NCI-H1694 (cell line): ENCODE results near the gene SLBP.

ENCODE experiments used
- DNase-seq: peaks from one replicate; lab custom pipeline; 2025; lab: John Stamatoyannopoulos, UW

The SLBP gene

GRCh38 chr4:1748465-1748995 lies 36.4 kb upstream of the SLBP start:
- peak; percentile 56 for DNase-seq

DNA sequence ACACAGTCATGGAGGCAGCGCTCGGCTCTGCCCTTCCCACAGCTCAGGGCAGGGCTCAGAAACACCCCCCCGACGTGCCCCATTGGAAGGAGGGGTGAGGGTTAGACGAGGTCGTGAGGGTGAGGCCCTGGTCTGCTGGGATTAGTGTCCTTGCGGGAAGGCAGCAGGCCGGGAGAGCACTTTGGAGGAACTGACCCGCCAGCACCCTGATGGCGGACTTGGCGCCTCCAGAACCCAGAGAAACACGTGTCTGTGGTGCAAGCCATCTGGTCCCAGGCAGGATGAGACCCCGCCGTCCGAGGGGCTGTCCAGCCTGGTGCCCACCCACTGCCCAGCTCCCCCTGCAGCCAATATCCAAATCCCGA lies 35.5 kb upstream of the SLBP start:
- no peak for DNase-seq

DNA sequence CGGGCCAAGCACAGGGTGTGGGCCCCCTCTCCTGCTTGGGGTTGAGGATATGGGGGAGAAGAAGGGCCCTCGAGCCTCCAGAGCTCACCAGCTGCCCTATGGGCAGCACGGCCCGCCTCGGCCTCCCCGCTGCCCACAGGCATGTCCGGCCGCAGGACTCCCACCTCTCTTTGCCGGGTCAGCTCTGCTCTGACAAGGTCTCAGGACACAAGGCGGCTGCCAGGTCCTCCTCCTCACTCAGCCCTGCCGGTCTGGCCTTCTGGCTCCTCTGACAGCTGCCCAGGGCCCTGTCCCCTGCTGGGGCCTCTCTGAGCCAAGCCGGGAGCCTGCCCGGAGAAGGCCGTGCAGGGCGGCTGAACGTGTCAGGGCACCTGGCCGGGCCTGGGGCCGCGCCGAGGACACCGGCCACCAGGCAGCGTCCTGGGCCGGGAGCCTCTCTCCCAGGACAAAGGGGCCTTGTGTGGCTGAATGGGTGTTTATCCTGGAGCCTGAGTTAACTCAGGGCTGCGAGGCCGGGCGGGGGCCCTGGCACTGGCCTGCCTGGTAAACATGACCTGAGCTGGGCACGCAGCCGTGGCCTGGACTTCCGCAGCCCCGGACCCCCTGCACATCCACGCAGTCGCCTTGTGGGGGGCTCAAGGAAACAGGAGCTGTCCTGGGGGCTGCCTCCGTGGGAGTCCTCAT lies 34.9 kb upstream of the SLBP start:
- DNase-seq = no peak

DNA sequence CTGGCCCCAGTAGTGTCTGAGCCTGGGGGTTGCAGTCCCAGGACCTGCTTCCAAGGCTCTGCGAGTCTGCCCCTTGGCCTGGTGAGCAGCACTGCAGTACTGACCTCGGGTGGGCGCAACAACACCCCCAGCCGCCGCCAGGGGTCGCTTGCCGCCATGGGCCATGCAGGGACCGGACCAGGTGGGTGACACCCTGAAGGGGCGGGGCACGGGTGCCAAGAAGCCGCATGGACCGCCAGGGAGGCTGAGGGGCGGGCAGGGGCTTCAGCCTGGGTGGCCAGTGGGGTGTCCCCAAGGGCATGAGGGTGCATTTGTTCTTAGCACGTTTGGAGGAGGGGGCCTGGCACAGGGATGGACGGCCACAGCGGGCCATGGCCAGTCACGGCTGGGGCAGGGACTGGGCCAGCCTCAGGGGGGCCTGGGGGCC lies 34.2 kb upstream of the SLBP start:
- peak; percentile 56 for DNase-seq

DNA sequence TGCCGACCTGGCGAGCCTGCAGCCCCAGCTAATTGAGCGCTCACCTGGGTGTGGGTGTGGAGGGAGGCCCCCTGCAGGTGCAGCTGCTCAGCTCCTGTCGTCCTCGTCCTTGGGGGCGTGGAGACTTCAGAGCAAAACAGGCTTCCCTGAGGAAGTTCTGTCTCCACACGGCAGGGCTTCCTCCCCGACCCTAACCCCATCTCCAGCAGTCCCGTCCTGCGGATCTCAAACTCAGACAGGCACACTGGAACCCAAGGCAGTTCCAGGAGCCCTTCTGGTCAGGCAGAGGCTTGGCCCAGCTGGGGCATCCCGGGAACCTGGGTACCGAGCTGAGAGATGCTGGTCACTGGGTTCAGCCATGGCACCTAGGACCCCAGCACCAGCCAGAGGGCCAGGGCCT lies 33.6 kb upstream of the SLBP start:
- no peak for DNase-seq

DNA sequence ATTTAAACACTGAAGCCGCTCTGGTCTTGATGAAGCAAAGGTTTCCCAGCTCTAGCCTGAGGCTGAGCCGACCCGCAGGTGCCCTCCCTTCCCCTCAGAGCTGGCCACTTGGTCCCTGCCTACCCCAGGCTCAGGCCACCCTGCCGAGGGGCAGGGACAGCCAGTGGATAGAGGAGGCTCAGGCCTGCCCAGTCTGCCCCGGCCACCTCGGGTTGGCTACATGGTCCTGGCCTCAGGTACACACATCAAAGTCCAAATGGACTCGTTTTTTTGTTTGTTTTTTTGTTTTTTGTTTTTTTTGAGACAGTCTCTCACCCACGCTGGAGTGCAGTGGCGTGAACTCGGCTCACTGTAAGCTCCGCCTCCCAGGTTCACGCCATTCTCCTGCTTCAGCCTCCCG lies 33.0 kb upstream of the SLBP start:
- no peak for DNase-seq

- no peak for DNase-seq
Measured at GRCh38 chr4:1744552-1744951, 32.4 kb upstream of the SLBP start.

DNA sequence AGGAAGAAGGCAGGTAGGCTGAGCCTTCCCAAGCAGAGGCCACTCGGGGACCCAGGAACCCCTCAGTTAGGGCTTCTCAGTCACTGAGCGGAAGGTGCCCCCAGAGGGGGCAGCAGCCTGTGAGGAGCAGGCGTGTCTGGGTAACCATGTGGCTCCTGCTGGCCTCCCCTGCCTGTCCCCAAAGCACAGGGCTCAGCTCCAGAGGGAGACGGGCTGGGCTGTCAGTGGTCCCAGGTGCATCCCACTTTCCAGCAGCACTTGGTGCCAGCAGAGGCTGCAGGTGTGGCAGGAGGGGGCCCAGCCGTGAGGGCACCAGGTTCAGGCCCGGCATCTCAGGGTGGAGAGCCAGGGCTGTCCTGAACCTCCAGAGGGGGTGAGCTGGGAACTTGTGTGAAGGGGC lies 31.9 kb upstream of the SLBP start:
- DNase-seq = no peak

DNA sequence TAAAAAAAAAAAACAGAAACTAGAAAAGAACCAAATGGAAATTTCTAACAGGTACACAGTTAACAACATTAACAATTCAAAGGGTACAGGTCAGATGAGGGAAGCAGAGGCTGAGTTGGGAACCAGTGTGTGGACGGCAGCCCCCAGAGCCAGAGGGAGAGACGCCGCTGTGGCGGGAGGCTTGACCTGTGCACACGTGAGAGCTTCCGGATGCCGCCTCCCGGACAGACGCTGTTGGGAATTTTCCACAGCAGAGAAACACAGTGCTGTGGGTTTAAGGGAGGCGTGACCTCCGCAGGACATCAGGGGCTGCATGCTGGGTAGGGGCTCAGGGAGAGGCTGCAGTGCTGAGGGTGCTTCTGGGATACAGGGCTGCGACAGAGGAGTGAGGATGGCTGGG lies 31.4 kb upstream of the SLBP start:
- no peak for DNase-seq

DNA sequence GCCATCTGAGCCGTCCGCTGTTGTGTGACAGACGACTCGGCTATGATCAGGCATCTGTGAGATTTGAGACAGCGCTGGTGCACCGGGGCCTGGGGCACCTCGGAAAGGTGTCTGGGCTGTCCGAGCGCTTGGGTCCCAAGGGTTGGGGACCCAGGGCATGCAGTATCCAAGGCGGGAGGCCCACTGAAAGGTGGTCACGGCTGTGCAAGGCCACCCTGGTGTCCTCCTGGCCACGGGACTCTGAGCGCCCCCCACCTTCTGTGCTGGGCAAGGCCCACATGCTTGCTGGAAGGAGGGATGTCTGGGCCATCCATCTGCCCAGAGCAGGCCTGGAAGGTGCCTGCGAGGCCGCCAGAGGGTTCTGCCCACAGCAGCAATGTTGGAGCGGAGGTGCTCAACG lies 29.1 kb upstream of the SLBP start:
- no peak for DNase-seq

DNA sequence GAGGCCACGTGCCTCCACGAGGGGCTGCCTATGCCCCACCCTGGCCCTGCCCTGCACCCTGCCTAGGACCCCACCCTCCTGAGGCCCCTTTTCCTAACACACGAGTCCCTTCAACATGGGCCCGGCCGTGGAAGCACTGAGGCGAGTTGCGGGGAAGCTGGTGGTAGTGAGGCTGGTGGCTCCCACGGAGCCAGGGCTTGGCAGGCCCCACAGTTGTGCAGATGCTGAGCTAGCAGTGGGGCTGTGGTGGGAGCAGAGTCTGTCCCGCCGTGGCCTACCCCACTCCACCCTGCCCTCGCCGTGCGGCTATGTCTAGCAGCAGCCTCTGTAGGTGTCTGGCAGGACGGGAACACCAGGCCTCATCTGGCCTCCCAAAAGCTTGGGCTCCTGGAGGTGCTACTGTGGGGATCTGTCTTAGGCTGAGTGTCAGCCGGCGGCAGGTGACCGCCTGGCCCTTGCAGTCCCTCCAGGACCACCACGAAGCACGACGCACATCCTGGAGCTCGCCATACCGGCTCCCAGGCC lies 28.0 kb upstream of the SLBP start:
- no peak for DNase-seq

DNA sequence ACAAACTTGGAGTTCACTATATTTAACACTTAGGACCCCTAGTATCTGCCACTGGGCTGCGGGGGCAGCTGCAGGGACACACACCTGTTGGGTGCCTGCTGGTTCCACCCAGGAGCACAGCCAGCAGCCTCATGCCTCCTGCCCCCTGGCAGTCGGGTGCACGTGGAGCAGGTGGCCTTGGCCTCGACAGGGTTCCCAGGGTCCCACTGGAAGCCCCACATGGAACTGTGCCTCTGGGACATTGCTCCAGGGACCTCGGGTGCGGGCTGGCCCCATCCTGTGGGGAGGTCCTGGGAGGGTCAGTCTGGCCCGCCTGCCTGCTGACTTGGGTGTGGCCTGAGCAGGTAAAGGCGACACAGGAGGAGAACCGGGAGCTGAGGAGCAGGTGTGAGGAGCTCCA lies 27.2 kb upstream of the SLBP start:
- DNase-seq = no peak

DNA sequence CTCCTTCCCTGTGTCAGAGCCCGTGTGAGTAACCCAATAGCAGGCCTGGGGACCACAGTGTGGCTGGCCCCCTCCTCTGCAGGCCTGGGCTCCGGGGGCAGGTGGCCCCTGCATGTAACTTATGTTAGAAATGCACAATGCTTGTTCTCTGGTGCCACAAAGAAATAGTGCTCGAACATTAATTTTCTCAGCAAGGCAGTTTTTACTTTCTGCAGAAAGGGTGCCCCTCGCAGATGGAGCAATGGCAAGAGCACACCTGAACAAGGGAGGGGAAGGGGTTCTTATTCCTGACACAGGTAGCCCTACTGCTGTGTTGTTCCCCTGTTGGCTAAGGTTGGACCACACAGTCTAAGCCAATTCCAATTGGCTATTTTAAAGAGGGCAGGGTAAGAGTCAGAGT lies 26.3 kb upstream of the SLBP start:
- DNase-seq = no peak

DNA sequence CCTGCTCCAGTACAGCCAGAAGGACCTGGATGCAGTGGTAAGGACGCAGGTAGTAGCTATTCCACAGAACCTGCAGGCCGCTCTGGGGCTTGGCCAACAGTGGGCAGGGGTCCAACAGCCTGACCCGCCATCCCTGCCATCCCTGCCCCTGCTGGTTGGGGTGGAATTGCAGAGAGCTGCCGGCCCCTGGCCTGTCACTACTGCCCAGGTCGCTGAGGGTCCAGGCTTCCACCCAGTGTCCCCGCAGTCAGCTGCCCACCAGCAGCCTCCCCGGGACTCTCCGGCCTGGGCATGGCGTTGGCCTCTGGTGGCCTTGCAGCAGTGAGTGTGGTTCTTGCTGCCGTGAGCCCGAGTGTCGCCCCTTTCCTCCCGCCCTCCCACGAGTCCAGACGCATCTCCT lies 25.5 kb upstream of the SLBP start:
- DNase-seq = no peak

- DNase-seq = no peak
Measured at GRCh38 chr4:1736812-1737211, 24.7 kb upstream of the SLBP start.

- no peak for DNase-seq
Measured at GRCh38 chr4:1735215-1735614, 23.1 kb upstream of the SLBP start.

- no peak for DNase-seq
Measured at GRCh38 chr4:1732911-1733310, 20.8 kb upstream of the SLBP start.

- no peak for DNase-seq
Measured at GRCh38 chr4:1731180-1731579, 19.1 kb upstream of the SLBP start.

DNA sequence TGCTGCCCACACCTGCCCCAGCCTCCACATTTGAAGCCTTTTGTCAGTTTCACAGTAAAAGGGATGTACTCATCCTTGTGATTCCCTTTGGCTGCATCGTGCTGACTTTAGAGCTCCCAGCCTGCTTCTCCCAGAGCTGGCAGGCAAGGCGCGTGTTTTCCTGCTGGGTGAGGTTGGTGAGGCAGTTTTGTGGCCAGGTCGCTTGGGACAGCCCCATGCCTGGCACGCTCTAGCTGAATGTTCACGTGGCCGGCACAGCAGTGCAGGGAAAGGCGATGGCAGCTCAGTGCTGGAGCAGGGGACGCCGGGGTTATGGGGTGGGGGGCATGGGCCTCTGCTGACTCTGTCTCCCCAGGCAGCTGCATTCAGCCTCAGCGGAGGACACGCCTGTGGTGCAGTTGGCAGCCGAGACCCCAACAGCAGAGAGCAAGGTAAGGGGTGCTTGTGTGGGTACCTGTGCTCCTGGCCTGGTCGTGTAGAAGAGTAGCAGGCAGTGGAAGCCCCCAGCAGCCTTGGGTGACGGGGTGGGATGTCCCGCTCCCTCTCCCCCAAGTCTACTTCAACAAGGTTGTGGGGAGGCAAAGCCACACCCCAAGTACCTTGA lies 18.5 kb upstream of the SLBP start:
- no peak for DNase-seq

DNA sequence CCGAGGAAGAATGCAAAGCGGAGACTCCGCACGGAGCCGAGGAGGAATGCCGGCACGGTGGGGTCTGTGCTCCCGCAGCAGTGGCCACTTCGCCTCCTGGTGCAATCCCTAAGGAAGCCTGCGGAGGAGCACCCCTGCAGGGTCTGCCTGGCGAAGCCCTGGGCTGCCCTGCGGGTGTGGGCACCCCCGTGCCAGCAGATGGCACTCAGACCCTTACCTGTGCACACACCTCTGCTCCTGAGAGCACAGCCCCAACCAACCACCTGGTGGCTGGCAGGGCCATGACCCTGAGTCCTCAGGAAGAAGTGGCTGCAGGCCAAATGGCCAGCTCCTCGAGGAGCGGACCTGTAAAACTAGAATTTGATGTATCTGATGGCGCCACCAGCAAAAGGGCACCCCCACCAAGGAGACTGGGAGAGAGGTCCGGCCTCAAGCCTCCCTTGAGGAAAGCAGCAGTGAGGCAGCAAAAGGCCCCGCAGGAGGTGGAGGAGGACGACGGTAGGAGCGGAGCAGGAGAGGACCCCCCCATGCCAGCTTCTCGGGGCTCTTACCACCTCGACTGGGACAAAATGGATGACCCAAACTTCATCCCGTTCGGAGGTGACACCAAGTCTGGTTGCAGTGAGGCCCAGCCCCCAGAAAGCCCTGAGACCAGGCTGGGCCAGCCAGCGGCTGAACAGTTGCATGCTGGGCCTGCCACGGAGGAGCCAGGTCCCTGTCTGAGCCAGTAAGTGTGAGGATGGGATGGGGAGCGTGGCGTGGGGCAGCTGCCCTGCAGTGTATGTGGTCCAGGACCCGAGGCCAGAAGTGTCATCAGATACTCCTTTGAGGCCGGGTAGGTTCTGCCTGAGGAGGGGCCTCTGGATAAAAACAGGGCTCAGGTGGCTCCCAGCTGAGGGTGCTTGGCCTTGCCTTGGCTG lies 16.2 kb upstream of the SLBP start:
- no peak for DNase-seq

DNA sequence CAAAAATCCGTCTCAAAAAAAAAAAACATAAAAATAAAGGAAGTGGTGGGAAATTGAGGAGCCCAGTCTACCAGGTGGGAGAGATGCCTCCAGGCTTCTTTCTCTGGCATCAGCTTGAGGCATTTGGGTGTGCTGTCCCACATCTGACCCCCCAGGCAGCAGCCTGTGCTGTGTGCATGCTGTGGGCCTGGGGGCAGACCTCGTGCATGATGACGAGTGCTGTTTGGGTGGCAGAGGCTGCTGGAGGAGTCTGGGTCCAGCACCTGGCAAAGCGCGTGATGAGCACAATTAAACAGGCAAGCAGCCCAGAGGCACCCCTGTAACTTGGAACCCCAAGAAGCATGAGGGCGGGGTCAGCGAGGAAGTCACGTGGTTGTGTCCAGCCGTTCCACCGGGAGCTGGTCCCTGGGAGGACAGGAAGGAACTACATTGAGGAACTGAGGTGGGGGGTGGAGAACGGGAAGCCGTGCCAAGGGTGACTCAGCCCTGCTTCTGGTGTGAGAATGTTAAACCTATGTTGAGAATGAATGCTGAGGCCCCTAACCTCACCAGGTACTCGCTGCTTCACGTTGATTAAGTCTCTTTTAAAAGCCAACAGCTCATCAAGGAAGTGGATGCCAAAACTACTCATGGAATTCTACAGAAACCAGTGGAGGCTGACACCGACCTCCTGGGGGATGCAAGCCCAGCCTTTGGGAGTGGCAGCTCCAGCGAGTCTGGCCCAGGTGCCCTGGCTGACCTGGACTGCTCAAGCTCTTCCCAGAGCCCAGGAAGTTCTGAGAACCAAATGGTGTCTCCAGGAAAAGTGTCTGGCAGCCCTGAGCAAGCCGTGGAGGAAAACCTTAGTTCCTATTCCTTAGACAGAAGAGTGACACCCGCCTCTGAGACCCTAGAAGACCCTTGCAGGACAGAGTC lies 15.3 kb upstream of the SLBP start:
- DNase-seq = no peak
